ENCODE data around the gene SUOX. TPM values are rescaled to one million over a fixed set of nuclear protein-coding genes. Genes with fewer than 3 reads are reported as not detected.

Gene SUOX
- total and polyA plus RNA-seq, 2 donors (not counting 1 experiment from before 2014, with no cell fraction given): 11.1 to 11.6 TPM

DNA sequence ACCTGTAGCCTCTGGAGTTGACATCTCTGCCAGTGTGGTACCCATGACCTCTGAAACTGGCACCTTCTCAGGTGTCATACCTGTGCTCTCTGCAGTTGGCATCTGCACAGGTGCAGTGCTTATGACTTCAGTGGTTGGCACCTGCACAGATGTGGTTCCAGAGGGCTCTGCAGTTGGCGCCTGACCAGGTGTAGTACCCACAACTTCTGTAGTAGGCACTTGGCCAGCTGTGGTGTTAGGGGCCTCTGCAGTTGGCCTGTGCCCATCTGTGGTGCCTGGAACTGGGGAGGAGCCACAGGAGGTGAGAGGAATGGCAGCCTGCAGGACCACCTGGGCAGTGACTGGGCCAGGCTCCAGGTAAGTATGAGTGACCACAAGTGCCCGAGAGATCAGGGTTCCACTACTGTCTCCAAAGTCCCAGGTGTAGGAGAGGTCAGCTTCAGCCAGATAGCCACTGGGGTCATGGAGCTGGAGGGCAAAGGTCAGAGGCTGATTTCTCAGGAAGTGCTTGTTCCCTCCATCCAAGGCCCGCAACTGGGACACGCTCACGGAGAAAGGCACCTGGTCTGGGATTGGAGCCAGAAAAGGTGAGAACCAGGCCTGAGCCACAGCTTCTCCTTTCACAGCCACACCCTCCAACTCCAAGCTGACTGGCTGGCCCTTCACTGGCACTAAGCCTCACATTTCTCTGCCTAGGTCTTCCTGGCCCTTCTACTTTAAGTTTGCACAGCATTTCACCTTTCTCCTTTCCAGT lies 39.8 kb upstream of the SUOX start:
- Histone ChIP-seq H3K9ac (ENCODE audit: insufficient read depth, low read length) (no peak overlapping the region), H3K4me1 (ENCODE audit: control insufficient read depth, extremely low read depth, insufficient read depth, low read length) (no peaks in the 10 kb centered on the region), H3K4me3 (replicated peaks in 1 of 4; ENCODE audit: control extremely low read depth in 1 of 4, insufficient read depth in 1 of 4, low read depth in 3 of 4, low read length in 4 of 4) (no peak overlapping the region), H3K36me3 (ENCODE audit: control insufficient read depth, insufficient read depth, low read length) (no peaks in the 10 kb centered on the region), H3K9me3 (ENCODE audit: control insufficient read depth, insufficient read depth, low read depth, low read length) (no peaks in the 10 kb centered on the region), H3K79me2 (ENCODE audit: control insufficient read depth, insufficient read depth, low read length) (no peaks in the 10 kb centered on the region), H3K4me2 (ENCODE audit: extremely low read depth, insufficient read depth, low read length) (no peak overlapping the region), H2AFZ (ENCODE audit: low read length) (no peak overlapping the region), H3K27ac (ENCODE audit: insufficient read depth, low read length) (no peak overlapping the region), H3K27me3 (ENCODE audit: control insufficient read depth, insufficient read depth, low read length) (no peaks in the 10 kb centered on the region), H4K20me1 (ENCODE audit: control insufficient read depth, extremely low read depth, insufficient read depth, low read length) (no peaks in the 10 kb centered on the region)
- TF ChIP-seq EZH2 (IDR thresholded peaks at IDR 0.05; ENCODE audit: low read length, missing control alignments): no peak
- TF ChIP-seq, protein P1, sequence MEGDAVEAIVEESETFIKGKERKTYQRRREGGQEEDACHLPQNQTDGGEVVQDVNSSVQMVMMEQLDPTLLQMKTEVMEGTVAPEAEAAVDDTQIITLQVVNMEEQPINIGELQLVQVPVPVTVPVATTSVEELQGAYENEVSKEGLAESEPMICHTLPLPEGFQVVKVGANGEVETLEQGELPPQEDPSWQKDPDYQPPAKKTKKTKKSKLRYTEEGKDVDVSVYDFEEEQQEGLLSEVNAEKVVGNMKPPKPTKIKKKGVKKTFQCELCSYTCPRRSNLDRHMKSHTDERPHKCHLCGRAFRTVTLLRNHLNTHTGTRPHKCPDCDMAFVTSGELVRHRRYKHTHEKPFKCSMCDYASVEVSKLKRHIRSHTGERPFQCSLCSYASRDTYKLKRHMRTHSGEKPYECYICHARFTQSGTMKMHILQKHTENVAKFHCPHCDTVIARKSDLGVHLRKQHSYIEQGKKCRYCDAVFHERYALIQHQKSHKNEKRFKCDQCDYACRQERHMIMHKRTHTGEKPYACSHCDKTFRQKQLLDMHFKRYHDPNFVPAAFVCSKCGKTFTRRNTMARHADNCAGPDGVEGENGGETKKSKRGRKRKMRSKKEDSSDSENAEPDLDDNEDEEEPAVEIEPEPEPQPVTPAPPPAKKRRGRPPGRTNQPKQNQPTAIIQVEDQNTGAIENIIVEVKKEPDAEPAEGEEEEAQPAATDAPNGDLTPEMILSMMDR (conservative IDR thresholded peaks at IDR 0.05 in 1 of 2, IDR thresholded peaks at IDR 0.05 in 1 of 2; ENCODE audit: low read depth in 1 of 2, low read length in 2 of 2): no peak
- DNase-seq (ENCODE audit: low read depth in 2 of 2): no peak

DNA sequence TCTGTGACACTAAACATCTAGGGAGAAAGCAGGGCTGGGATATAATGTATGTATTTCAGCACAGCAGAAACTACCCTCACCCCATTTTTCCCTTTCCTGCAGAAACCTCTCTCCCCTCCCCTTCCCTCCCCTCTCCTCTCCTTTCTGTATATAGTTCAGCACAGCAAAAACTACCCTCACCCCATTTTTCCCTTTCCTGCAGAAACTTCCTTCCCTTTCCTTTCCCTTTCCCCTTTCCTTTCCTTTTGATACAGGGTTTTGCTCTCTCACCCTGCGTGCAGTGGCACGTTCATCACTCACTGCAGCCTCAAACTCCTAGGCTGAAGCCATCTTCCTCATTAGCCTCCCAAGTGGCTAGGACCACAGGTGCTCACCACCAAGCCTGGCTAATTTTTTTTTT lies 33.3 kb upstream of the SUOX start:
- H3K36me3 ChIP-seq (ENCODE audit: control insufficient read depth, insufficient read depth, low read length): no peaks in the 10 kb centered on the region
- H2AFZ ChIP-seq (ENCODE audit: low read length): no peak overlapping the region
- no peak overlapping the region for H3K4me3 ChIP-seq (replicated peaks in 1 of 4; ENCODE audit: control extremely low read depth in 1 of 4, insufficient read depth in 1 of 4, low read depth in 3 of 4, low read length in 4 of 4)
- no peak overlapping the region for H3K27ac ChIP-seq (ENCODE audit: insufficient read depth, low read length)
- no peak overlapping the region for H3K9ac ChIP-seq (ENCODE audit: insufficient read depth, low read length)
- H3K4me1 ChIP-seq (ENCODE audit: control insufficient read depth, extremely low read depth, insufficient read depth, low read length): peaks cover 3% of the 10 kb centered on the region
- no peaks in the 10 kb centered on the region for H4K20me1 ChIP-seq (ENCODE audit: control insufficient read depth, extremely low read depth, insufficient read depth, low read length)
- no peak overlapping the region for H3K4me2 ChIP-seq (ENCODE audit: extremely low read depth, insufficient read depth, low read length)
- H3K79me2 ChIP-seq (ENCODE audit: control insufficient read depth, insufficient read depth, low read length): peaks cover 19% of the 10 kb centered on the region
- no peaks in the 10 kb centered on the region for H3K9me3 ChIP-seq (ENCODE audit: control insufficient read depth, insufficient read depth, low read depth, low read length)
- DNase-seq (ENCODE audit: low read depth in 2 of 2): no peak
- no peaks in the 10 kb centered on the region for H3K27me3 ChIP-seq (ENCODE audit: control insufficient read depth, insufficient read depth, low read length)
- TF ChIP-seq, protein P1 (conservative IDR thresholded peaks at IDR 0.05 in 1 of 2, IDR thresholded peaks at IDR 0.05 in 1 of 2; ENCODE audit: low read depth in 1 of 2, low read length in 2 of 2): no peak
- no peak for TF ChIP-seq EZH2 (IDR thresholded peaks at IDR 0.05; ENCODE audit: low read length, missing control alignments)

DNA sequence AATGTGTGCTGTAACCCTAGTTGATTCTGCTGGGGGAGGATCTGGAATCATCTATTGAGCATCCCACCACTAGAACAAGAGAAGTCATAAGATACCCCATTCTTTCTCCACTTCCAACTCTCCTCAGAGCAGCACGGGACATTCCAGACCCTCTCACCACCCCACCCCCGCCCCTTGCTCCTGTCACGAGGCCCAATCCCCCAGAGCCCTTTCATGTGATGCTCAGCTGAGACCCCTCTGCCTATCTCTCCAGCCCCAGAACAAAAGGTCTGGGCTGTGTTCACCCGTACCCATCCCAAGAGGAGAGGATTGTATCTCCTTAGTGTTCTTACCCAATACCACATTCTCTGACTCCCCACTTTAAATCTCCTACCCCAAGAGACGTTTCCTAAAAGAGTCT lies 31.8 kb upstream of the SUOX start:
- Histone ChIP-seq H3K9me3 (ENCODE audit: control insufficient read depth, insufficient read depth, low read depth, low read length) (no peaks in the 10 kb centered on the region), H3K4me1 (ENCODE audit: control insufficient read depth, extremely low read depth, insufficient read depth, low read length) (peaks cover 4% of the 10 kb centered on the region), H3K36me3 (ENCODE audit: control insufficient read depth, insufficient read depth, low read length) (no peaks in the 10 kb centered on the region), H3K27ac (ENCODE audit: insufficient read depth, low read length) (no peak overlapping the region), H3K27me3 (ENCODE audit: control insufficient read depth, insufficient read depth, low read length) (no peaks in the 10 kb centered on the region), H4K20me1 (ENCODE audit: control insufficient read depth, extremely low read depth, insufficient read depth, low read length) (no peaks in the 10 kb centered on the region), H3K9ac (ENCODE audit: insufficient read depth, low read length) (no peak overlapping the region), H3K79me2 (ENCODE audit: control insufficient read depth, insufficient read depth, low read length) (peaks cover 24% of the 10 kb centered on the region), H2AFZ (ENCODE audit: low read length) (no peak overlapping the region), H3K4me2 (ENCODE audit: extremely low read depth, insufficient read depth, low read length) (no peak overlapping the region), H3K4me3 (replicated peaks in 1 of 4; ENCODE audit: control extremely low read depth in 1 of 4, insufficient read depth in 1 of 4, low read depth in 3 of 4, low read length in 4 of 4) (no peak overlapping the region)
- TF ChIP-seq, protein P1 (conservative IDR thresholded peaks at IDR 0.05 in 1 of 2, IDR thresholded peaks at IDR 0.05 in 1 of 2; ENCODE audit: low read depth in 1 of 2, low read length in 2 of 2): no peak
- TF ChIP-seq EZH2 (IDR thresholded peaks at IDR 0.05; ENCODE audit: low read length, missing control alignments): no peak
- DNase-seq (ENCODE audit: low read depth in 2 of 2): no peak
